Bronchial smooth muscle cell (primary cell): Measurements from ENCODE around the gene IL33. TPM values are rescaled to one million over a fixed set of nuclear protein-coding genes. Genes with fewer than 3 reads are reported as not detected.

Experiments used
- total RNA-seq: library from RNA; depleted of rRNA; stranded (reverse); fragments of >200 nt; gene quantifications from 2 replicates; pipeline ENCODE4 v1.2.1, GENCODE V29; 2014

The IL33 gene, protein sequence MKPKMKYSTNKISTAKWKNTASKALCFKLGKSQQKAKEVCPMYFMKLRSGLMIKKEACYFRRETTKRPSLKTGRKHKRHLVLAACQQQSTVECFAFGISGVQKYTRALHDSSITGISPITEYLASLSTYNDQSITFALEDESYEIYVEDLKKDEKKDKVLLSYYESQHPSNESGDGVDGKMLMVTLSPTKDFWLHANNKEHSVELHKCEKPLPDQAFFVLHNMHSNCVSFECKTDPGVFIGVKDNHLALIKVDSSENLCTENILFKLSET
- 79.0 and 83.6 TPM in 2 replicates for total RNA-seq

GRCh38 chr9:6215562-6215961, at the start of gene IL33:
TSS of gene IL33 (plus strand) at chr9:6215807. CDS start at chr9:6241695, 25,888 bp downstream.

Other genes starting within 250 kb of the IL33 start
- gene RANBP6, start 200.2 kb upstream of the IL33 start, total RNA-seq = 24.5 and 25.1 TPM in 2 replicates
- gene TPD52L3, start 112.6 kb downstream of the IL33 start, total RNA-seq = not detected in 2 replicates
- 51.3 and 52.3 TPM in 2 replicates for gene UHRF2, start 197.4 kb downstream of the IL33 start, total RNA-seq